ENCODE data around the gene PRELID3B.

PRELID3B gene

DNA sequence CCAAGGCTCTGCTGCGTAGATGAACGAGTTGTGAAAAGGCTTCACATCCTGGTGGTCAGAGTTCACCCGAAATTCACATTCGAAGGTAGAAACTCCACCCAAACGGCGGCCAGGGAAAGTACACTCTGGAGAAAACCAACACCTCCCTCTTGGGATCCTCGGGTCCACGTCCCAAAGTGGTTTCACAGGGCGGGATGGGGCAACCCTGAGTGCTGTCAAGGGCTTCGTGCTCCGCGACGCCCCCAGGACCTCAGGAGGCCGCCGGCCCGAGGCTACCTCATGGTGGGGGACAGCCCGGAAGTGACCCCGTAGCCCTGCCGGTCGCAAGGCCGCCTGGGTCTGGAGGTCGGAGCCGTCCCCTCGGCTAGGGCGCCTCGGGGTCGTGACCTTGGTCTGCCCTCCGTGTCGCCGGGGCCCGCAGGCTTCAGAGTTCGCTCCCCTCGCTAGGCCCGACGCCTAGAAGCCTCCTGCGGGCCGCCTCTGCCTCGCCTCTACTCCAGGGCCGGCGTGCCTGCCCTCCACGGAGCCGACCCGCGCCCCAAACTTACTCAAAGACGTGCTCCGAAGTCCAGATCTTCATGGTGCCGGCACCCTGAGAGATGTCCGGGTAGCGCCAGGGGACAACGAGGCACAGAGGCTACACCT, at the start of gene PRELID3B:
TSS of gene PRELID3B (minus strand) at position 636 of the 645 bp plus-strand sequence. CDS start at position 580, 56 bp downstream.
- no peak for DNase-seq

DNA sequence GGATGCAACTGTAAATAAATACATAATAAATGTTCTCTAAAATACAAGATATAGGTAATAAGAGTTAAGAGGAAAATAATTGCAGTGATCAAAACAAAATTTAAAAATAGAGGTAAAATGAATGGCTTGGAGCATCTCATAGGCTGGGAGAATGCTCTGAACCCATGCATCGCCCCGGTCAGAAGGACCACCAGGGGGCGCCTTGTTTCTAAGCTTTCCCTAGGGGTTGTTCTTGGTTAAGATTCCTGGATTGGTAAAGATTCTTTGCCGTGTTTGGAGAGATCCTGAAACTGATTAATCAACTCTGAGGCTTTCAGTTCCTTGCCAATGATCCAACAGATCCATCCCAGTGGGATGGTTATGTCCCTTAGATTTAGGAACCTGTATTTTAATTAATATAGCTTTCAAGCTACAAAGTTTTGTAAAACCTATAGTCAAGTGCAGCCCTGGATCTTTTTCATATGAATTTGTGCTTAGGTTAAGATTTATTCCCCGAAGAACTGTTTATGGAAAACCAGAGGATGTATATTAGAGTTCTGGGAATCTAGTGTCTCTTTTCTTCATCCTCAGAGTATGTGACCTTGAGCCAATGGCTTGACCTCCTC, 45.3 kb upstream of the PRELID3B start:
- peak; percentile 23 for DNase-seq

DNA sequence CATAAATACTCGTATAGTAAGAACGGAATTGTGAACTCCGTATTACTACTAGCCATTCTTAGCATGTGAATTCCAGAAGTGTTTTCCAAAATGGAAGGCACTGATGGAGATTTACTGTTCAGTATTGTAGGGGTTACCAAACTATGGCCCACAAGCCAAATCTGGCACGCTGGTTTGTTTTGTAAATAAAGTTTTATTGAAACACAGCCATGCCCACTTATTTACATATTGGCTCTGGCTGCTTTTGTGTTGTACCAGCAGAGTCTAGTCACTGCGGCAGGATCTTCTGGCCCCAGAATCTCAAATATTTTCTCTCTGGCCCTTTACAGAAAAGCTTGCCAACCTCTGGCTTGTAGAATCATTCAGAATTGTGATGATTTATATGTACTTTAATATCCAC, 44.3 kb upstream of the PRELID3B start:
- DNase-seq = no peak

DNA sequence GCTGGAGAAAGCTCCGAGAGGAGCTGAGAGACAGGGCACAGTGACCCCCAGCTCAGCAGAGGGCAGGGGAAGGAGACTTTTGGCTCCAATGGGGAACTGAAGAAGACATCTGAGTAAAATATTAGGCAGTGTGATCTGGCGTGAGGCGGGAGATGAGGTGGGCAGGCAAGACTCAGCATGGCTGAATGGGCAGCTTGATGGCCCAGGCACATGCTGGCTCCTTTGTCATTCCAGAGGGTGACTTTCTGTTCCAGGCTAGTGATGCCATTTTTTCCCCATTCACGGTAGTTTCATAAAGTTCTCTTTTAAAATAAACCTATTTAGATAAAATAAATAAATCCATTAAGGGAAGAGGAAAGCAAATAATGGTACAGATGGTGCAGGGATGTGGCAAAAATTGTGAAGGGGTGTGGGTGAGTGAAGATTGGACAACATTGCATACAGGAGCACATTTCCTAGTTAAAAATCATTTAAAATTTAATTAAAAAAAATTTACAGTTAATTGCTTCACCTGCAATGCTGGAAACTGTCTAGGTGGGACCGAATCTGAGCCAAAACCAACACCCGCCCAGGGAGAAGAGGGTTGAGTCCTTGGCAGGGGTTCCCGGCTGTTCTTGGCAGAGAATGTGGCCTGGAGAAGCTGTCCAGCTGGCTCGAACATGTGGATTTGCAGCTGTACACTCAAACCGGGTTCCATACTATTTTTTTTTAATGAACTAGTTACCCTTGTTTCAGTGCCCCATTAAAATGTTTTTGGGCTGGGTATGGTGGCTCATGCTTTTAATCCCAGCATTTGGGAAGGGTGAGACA, 41.7 kb upstream of the PRELID3B start:
- DNase-seq = peak; percentile 61

DNA sequence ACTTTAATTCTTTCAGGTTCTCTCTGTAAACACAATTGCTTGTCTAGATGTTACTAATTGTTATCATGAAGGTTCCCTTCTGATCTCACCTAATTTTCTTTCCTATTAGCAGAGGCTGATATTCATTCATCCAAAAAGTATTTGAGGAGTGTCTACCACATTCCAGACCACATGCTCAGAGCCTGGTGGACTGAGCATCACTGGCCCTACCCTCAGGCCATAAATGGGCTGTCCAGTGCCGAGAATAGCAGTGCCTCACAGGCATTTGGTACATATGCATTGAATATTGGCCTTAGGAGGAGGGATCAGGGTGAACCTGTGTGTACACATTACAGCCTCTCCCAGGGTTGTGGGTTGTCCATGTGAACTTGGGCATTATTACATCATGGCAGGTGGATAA, 40.4 kb upstream of the PRELID3B start:
- no peak for DNase-seq

DNA sequence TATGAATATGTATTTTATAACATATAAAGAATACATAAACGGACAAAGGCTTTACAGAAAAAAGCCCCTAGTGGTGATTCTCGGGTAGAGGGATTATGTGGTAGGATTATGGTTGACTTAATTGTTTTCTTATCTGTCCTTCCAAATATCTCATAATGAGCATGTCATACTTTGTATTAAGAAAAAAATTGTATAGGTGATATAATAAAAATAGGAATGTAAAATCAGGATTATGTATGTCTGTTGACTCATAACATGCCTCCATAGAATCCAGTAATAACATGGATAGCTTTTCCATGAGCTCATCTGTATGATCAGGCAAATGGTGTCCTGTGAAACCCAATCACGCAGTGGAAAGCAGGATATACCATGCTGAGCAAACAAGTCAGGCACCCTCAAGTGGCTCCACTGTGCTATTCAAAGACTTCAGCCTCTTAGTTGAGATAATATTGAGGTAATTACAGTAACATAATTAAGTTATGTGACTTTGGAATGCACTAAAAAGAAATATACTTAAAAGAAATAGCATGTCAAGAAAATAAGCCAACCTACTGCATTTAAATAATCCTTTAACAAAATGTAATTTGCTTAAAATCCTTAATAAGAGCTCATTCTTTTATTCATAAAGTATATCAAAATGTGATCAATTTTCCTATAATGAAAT, 39.6 kb upstream of the PRELID3B start:
- no peak for DNase-seq

DNA sequence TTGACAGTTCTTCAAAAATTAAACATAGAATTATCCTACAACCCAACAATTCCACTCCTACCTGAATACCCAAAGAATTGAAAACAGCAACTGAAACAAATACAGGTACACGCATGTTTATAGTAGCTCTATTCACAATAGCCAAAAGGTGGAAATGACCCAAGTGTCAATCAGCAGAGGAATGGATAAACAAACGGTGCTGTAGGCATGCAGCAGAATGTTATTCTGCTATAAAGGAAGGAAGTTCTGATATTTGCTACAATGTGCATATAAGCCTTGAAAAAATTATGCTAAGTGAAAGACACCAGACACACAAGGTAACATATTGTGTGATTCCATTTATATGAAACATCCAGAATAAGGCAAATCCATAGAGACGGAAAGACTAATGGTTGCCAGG, 38.5 kb upstream of the PRELID3B start:
- no peak for DNase-seq

DNA sequence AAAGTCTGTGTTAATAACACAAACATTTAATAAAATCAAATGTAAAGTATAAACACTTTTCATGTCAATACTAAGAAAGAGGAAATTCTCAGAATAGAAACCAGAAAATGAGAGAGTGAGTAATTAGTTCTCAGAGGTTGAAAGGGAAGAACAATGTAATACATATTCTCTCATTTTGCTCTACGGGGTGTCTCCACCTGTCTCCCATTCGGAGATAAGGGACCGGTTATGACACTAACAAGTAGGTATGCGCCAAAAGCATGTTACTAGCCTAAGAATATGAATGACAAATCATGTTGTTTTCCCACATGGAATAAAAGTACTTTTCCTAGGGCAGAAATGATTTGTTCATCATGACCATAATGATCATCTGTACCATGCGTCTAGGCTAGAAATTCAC, 35.6 kb upstream of the PRELID3B start:
- DNase-seq = no peak

DNA sequence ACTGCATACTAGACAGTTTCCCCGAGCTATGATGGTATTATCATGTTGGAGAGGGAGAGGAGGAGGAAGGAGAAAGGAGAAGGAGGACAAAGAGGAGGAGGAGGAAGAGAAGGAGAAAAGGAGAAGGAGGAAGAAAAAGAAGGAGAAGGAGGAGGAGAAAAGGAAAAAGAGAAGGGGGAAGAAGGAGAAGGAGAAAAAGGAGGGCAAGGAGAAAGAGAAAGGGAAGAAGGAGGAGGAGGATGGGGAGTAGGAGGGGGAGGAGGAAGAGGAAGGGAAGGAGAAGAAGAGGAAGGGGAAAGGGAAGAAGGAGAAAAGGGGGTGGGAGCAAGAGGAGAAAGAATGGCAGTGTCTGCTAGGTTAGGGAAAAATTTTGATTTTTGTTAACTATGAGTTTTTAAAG, 35.1 kb upstream of the PRELID3B start:
- DNase-seq = no peak

DNA sequence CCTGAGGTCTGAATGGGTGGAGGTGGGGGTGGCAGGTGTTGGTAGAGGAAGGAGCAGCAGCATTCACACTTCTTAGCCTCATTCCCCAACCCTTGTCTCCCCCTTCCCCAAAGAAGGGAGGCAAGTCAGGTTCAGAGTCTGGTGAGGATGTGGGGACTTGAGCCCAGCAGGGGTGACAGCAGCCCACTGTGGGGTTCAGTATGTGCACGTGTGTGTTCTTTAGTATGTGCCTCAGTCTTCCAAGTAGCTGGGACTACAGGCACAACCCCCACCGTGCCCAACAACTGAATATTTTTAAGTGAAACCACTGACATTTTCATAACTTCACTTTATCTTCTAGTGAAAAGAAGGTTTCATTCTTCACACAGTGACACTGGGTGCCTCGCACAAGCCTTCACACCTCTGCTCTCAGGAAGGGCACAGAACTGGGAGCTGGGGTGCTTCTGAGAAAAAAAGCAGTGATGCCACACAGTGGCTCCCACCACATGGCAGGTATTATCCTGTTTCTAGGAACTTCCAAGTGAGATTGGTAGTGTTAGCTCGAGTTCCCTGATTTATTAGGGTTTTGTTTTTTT, 33.4 kb upstream of the PRELID3B start:
- no peak for DNase-seq

DNA sequence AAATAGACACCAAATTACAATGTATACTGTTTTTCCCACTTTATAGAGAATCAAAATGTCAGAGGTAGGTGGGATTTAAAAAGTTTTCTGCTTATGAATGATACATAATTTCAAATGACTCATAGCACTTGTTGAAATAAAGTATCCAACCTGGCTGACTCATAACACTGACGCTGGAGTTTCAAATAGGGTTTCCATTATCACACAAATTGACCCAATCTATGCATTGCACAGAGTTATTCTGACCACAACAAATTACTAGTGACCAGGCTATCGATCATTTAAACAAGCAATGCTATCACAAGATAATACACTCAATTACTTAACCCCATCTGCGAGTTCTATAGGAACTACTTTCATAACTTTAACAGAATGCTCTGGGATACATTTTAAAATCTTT, 31.9 kb upstream of the PRELID3B start:
- no peak for DNase-seq

DNA sequence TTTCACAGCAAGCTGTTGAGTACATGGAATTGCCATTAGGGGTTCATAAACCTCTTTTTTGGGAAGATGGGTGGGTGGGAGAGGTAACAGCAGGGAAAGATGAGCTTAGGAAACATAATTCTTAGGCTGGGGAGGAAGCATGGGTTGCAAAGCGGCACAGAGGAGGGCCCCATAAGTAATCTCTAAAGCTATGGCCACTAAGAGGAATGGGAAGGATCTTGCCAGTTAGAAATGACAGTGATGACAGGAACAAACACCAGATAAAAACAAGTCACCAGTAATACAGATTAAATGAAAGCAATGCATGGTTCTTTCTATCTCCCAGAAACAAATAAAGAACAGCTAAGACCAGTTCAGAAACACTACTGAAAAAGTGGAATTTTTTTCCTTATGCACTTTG, 31.0 kb upstream of the PRELID3B start:
- DNase-seq = no peak

DNA sequence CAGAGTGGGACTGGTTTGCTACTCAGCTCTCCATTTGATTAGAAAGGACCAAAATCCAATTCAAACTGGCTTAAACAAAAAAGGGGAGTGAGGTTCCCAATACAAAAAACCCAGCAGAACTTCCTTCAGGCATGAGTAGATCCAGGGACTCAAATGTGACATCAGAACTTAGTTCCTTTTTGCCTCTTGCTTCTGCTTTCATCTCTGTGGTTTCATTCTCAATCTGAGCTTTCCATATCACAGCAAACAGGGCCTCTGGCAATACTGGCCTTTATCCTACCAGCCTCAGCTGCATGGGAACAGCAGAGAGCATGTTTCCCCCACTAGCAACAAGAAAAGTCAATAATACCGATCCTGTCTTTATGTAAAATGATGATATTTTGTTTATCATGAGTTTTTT, 28.6 kb upstream of the PRELID3B start:
- DNase-seq = no peak

DNA sequence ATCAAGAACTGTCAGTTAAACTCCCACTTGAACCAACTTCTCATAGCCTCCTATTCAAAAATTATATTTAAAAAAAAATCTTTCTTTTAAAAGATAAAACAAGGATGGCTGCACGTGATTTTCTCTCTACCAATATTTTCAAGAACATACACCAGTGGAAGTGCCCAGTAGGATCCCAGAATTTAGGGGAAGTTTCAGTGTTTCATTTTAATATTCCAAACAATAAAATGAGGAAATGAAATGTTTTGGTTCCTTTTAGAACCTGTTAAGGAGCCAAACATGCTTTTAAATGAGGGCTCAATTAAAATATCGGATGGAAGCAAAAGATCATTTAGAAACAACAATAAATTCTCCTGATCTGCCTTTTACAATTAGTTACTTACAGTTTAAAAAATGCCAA, 26.4 kb upstream of the PRELID3B start:
- DNase-seq = no peak

DNA sequence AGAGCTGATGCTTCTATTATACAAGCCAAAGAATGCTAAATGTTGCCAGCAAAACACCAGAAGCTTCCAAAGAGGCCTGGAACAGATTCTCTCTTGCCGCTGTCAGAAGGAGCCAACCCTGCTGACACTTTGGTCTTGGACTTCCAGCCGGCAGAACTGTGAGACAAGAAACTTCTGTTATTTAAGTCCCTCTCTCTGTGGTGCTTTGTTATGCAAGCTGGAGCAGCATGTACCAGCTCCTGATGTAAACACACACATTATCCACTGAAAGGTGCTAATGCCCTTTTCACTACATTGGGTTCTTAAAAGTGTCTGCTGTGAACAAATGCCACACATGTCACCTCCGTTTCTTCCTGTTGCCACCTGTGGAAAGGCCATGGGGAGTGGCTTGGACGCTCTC, 25.9 kb upstream of the PRELID3B start:
- DNase-seq = no peak

DNA sequence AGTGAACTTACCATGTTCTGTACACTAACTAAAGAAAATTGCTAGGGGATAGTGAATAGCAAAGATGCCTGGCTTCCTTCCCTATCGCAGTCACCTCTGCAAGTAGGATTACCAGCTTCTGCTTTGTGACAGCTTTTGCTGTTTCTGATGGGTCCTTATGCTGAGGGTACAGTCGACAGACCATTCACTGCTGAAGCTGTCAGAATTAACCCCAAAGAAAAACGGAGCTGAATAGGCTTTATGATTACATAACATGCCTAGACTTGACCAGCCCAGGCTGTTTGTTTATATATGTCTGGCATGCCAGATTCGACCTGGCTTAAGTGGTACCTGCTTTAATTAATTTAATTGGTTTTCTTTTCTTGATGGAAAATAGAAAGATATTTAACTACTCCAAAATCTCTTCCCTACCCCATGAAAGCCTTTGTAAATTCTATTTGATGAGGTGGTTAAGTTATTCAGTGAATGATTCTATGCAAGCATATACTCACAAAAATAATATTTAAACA, 21.7 kb upstream of the PRELID3B start:
- DNase-seq = no peak

DNA sequence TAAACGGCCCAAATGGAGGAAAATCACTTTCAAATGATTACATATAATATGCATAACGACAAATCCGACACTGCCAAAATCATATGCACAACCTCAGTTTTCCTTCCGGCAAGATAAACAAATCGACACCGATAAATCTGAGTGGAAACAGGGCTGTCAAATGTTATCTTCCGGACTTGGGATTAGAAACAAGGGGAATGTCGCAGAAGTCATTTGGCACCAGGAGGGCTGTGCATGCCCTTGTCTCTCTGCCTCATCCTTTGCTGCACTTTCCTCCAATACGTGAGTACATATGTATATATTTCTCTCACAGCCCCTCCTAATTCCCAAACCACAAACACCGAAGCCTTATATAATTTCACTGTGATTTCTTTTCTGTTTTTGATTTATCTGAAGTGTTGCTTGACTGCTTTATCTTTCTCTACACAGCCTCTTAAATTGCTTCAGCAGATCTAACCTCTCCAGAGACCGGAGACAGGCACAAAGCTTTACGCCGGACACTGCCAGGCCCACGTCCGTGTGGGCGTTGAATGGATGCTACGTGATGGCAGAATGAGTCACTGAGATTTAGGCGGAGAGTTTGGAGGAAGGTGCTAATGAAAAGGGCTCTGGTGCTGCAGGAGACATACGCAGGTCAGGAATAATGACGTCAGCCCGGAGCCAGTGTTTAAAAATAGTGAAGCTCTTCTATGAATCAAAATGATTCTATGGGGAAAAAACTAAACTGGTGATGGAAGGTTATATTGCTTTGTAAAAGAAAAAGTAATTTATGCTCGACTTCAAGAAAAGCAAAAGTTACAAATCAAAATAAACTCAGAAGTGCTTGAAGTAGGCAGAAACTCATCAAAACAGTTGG, 21.0 kb upstream of the PRELID3B start:
- no peak for DNase-seq

DNA sequence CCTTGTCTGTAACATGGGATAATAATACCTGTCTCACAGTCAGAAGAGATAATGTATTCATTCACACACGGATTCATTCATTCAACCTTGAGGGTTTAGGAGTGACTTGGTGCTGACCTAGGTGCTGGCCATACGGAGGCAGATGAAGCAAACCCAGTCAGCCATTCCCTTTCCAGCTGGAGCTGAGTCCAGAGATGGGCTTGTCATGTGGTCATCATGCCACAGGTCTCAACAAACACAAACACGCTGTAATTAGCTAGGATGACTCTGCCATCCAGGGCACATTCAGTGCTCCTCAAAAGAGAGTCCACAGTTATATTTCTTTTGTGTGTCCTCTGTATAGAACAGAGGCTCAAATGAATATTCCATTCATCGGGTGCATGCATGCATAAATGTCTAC, 19.5 kb upstream of the PRELID3B start:
- no peak for DNase-seq

DNA sequence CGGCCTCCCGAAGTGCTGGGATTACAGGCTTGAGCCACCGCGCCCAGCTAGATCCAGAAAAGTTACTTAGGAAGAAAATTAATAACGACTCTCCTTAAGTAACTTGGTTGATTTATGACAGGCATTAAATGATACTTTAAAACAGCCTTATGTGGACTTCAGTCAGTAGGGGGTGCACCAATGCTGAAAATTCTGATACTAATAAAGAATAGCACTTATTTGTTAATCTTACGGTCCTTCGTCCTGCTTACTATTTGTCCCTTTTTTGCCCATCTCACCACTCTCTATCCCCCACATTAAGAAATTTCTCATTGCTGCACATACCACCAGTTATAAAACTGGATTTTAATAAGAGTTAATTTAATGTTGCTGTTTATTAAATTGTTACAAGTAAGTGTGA, 12.7 kb upstream of the PRELID3B start:
- no peak for DNase-seq

DNA sequence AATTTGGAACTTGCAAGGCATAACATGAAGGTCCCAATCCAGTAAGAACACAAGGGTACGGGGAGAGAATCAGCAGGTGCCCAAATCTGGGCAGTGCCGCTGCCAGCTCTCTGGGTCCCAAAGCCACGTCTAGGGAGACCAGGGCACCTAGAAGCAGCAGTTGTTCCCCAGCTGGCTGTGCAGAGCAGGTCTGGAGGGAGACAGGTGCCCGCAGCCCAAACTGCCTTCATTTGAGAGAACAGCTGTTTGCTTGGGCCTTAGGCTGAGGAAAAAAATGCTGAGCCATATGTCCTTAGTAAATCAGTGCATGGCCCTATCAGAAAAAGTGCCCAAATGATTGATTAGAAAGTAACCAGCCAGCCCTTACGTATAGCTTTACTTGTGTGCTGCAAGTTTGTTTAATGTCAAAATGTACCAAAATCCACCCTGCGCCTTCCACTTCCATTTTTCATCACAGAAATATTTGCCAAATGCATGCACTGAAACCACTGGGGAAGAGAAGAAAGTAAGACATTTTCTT, 9.1 kb upstream of the PRELID3B start:
- DNase-seq = no peak

DNA sequence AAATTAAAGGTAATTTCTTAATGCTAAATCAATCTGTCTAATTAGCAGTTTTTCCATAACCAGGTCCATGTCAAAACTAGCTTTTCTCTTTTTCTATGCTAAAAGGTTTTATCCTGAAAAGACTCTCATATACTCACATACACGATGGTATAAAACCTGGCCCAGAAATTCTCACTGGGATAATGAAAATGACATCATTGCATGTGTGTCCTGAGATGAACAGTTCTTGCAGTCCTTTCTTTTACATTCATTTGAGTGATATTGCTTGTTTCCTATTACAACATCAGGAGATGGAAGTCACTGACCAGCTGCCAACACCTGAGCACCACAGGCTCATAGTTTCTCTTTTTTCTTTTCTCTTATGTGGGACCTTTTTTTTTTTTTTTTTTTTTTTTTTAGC, 7.9 kb upstream of the PRELID3B start:
- DNase-seq = no peak

DNA sequence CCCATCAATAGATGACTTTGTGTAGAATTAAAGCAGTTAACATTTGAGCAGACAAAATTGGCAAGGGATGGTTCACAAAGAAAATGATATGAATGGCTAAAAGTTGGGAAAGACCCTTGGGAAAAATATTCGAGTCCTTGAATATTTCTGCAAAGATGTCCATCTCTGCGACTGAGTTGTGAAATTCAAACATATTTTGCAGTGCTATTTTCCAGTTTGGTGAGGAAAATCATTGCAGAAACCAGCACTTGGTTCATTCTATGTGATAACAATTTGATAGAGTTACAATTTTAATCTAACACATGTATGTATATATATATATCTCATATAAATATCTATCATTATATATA, 6.1 kb upstream of the PRELID3B start:
- no peak for DNase-seq
